ENCODE data around the gene RIMS3.

The RIMS3 gene

GRCh38 chr1:40663324-40664166 is 1.9 kb downstream of the RIMS3 start:
- TF ChIP-seq, protein P1, sequence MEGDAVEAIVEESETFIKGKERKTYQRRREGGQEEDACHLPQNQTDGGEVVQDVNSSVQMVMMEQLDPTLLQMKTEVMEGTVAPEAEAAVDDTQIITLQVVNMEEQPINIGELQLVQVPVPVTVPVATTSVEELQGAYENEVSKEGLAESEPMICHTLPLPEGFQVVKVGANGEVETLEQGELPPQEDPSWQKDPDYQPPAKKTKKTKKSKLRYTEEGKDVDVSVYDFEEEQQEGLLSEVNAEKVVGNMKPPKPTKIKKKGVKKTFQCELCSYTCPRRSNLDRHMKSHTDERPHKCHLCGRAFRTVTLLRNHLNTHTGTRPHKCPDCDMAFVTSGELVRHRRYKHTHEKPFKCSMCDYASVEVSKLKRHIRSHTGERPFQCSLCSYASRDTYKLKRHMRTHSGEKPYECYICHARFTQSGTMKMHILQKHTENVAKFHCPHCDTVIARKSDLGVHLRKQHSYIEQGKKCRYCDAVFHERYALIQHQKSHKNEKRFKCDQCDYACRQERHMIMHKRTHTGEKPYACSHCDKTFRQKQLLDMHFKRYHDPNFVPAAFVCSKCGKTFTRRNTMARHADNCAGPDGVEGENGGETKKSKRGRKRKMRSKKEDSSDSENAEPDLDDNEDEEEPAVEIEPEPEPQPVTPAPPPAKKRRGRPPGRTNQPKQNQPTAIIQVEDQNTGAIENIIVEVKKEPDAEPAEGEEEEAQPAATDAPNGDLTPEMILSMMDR (IDR thresholded peaks at IDR 0.05; ENCODE audit: insufficient read depth, low read depth, low read length, missing control alignments), result no peak
- H3K4me3 ChIP-seq (ENCODE audit: low read length), result no peak overlapping the region
- no peak for DNase-seq (ENCODE audit: low read depth)

DNA sequence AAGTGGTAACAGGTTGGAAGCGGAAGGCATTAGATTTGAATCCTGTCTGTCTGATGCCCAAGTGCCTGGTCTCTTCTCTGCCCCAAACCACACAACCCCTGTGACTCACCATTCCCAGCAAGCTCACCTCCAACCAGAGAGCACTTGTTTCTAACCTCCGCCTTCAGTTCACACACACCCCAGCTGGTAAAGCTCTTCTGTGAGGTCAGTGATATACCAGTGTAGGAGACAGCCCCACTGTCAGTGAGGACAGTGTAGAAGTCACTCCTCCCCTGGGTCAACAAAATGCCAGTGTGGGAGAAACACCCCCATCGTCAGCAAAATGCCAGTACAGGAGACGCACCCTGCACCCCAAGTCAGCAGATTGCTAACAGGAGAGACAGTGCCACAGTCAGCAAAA is 2.6 kb downstream of the RIMS3 start:
- TF ChIP-seq, protein P1 (IDR thresholded peaks at IDR 0.05; ENCODE audit: insufficient read depth, low read depth, low read length, missing control alignments), result no peak
- DNase-seq (ENCODE audit: low read depth), result peak; percentile 57
- H3K4me3 ChIP-seq (ENCODE audit: low read length), result no peak overlapping the region

DNA sequence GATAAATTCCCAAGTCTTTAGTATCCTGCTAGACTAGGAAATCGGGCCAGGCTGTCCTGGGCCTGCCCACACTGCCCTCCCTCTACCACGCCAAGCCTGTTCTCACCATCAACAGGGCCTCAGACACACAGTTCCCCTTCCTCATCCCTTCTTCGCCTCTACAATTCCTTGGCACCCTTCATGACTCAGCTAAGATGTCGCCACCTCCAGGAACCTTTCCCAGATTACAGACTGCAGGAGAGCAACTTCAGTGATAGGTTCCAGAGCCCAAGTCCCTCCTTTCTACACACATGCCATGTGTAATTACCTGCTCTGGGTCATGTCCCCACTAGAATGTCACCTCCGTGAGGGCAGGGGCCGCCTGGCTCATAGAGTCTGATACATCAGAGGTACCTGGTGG is 3.3 kb downstream of the RIMS3 start:
- H3K4me3 ChIP-seq (ENCODE audit: low read length), result no peak overlapping the region
- DNase-seq (ENCODE audit: low read depth), result peak; percentile 40
- TF ChIP-seq, protein P1 (IDR thresholded peaks at IDR 0.05; ENCODE audit: insufficient read depth, low read depth, low read length, missing control alignments), result no peak

GRCh38 chr1:40661678-40662077 is 3.8 kb downstream of the RIMS3 start:
- H3K4me3 ChIP-seq (ENCODE audit: low read length), result no peak overlapping the region
- TF ChIP-seq, protein P1 (IDR thresholded peaks at IDR 0.05; ENCODE audit: insufficient read depth, low read depth, low read length, missing control alignments), result no peak
- no peak for DNase-seq (ENCODE audit: low read depth)

GRCh38 chr1:40659649-40659947 is 5.9 kb downstream of the RIMS3 start:
- no peak for DNase-seq (ENCODE audit: low read depth)
- TF ChIP-seq, protein P1 (IDR thresholded peaks at IDR 0.05; ENCODE audit: insufficient read depth, low read depth, low read length, missing control alignments), result no peak

DNA sequence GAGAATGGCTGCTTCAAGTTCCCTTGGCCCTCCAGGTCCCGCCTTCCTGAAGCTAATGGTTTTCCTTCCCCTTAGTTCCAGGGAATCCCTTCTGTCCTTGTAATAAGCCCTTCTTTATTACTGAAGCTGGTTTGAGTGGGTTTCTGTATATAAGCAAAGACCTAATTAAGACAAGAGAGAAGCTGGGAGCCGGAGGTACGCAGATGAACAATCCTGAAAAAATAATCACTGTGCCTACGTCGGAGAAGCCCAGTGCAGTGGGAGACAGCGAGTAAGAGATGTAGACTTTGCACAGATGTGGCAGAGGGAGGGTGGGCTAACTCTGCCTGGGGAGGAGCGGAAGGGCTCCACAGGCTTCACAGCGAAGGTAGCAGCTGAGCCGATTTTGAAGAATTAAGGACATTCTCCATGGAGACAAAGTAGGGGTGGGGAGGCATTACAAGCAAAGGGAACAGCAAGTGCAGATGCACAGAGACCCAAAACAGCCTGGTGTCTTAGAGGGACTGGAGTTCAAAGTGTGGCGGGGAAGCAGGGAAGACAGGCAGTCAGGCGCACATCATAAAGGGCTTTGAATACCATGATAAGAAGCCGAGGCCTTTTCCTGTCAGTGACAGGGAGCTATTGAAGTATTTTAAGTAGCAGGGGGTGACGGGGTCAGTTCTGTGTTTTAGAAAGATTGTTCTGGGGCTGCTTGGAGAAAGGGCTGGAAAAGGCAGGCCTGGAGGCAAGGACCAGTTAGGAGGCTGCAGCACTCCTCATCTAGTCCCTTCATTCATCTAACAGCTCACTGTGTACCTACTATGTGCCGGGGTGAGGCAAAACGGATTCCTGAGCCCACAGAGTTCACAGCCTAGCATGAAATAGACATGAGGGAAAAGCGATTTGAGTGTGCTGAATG is 6.5 kb downstream of the RIMS3 start:
- no peak overlapping the region for H3K4me3 ChIP-seq (ENCODE audit: low read length)
- TF ChIP-seq, protein P1 (IDR thresholded peaks at IDR 0.05; ENCODE audit: insufficient read depth, low read depth, low read length, missing control alignments), result no peak
- no peak for DNase-seq (ENCODE audit: low read depth)

More at GRCh38 chr1:40659649-40659947, 5.9 kb downstream of the RIMS3 start:
- H3K4me3 ChIP-seq (ENCODE audit: low read length), result no peak overlapping the region

Data from epithelial cell of esophagus (primary cell).